Measurements from ENCODE around the gene KCNMA1. TPM values are rescaled to one million over a fixed set of nuclear protein-coding genes. Genes with fewer than 3 reads are reported as not detected.

KCNMA1 gene
- total RNA-seq, 2 donors from 2014 or later: 168 to 188 TPM

- peak; percentile 62 for DNase-seq (ENCODE audit: low spot score)
- Histone ChIP-seq H3K9me3 (no peaks in the 10 kb centered on the region), H3K36me3 (no peaks in the 10 kb centered on the region), H3K4me3 (peak overlapping the region; percentile 32), H3K27me3 (replicated peaks; ENCODE audit: insufficient read depth) (no peaks in the 10 kb centered on the region), H3K27ac (peak overlapping the region; percentile 98 to 99), H3K4me1 (ENCODE audit: control insufficient read depth in 1 of 2, low read depth in 2 of 2) (peaks cover 49 to 100% of the 10 kb centered on the region in 2 donors)
- no peak for TF ChIP-seq CTCF (IDR thresholded peaks at IDR 0.05)
- ATAC-seq (ENCODE audit: insufficient number of reproducible peaks, low FRiP score, low read depth): peak; percentile 61
Observed at GRCh38 chr10:77417806-77418640, 219.6 kb downstream of the KCNMA1 start.

GRCh38 chr10:77417359-77417758 is 220.2 kb downstream of the KCNMA1 start:
- no peaks in the 10 kb centered on the region for H3K9me3 ChIP-seq
- peaks cover 43 to 100% of the 10 kb centered on the region in 2 donors for H3K4me1 ChIP-seq (ENCODE audit: control insufficient read depth in 1 of 2, low read depth in 2 of 2)
- no peaks in the 10 kb centered on the region for H3K36me3 ChIP-seq
- H3K27me3 ChIP-seq (replicated peaks; ENCODE audit: insufficient read depth): no peaks in the 10 kb centered on the region
- peak overlapping the region; percentile 32 for H3K4me3 ChIP-seq
- H3K27ac ChIP-seq: peak overlapping the region; percentile 98 to 99
- TF ChIP-seq CTCF (IDR thresholded peaks at IDR 0.05): no peak
- ATAC-seq (ENCODE audit: insufficient number of reproducible peaks, low FRiP score, low read depth): no peak
- DNase-seq (ENCODE audit: low spot score): no peak

- Histone ChIP-seq H3K4me1 (ENCODE audit: control insufficient read depth in 1 of 2, low read depth in 2 of 2) (peaks cover 37 to 100% of the 10 kb centered on the region in 2 donors), H3K27ac (peak overlapping the region; percentile 98 to 99), H3K27me3 (replicated peaks; ENCODE audit: insufficient read depth) (no peaks in the 10 kb centered on the region), H3K36me3 (no peaks in the 10 kb centered on the region), H3K9me3 (no peaks in the 10 kb centered on the region), H3K4me3 (no peak overlapping the region)
- DNase-seq (ENCODE audit: low spot score): no peak
- ATAC-seq (ENCODE audit: insufficient number of reproducible peaks, low FRiP score, low read depth): no peak
- no peak for TF ChIP-seq CTCF (IDR thresholded peaks at IDR 0.05)
Observed at GRCh38 chr10:77416311-77417135, 221.1 kb downstream of the KCNMA1 start.

GRCh38 chr10:77415313-77415960 is 222.2 kb downstream of the KCNMA1 start:
- H3K9me3 ChIP-seq: no peaks in the 10 kb centered on the region
- no peak for TF ChIP-seq CTCF (IDR thresholded peaks at IDR 0.05)
- no peak for DNase-seq (ENCODE audit: low spot score)
- H3K4me3 ChIP-seq: no peak overlapping the region
- peaks cover 39 to 98% of the 10 kb centered on the region in 2 donors for H3K4me1 ChIP-seq (ENCODE audit: control insufficient read depth in 1 of 2, low read depth in 2 of 2)
- H3K36me3 ChIP-seq: no peaks in the 10 kb centered on the region
- no peak for ATAC-seq (ENCODE audit: insufficient number of reproducible peaks, low FRiP score, low read depth)
- H3K27ac ChIP-seq: peak overlapping the region; percentile 98 to 99
- no peaks in the 10 kb centered on the region for H3K27me3 ChIP-seq (replicated peaks; ENCODE audit: insufficient read depth)
